HG03103 (cell line): ENCODE data around the gene RNF180.

ENCODE experiments used
- ATAC-seq: cut with Tn5 transposase; IDR thresholded peaks from one replicate; pipeline ENCODE4 v1.9.1; 2021; ENCODE audit warnings: low read depth; ENCODE audit not compliant: unreplicated experiment

Gene RNF180

GRCh38 chr5:64165500-64166200 lies at the start of gene RNF180:
Gene RNF180, plus strand, starts transcription at chr5:64165843. Its CDS starts 34,965 bp downstream, at chr5:64200808.
- ATAC-seq, result no peak

GRCh38 chr5:64125521-64125920 lies 40.1 kb upstream of the RNF180 start:
- ATAC-seq, result no peak

- no peak for ATAC-seq
These were observed 39.4 kb upstream of the RNF180 start for GRCh38 chr5:64126202-64126741.

GRCh38 chr5:64140018-64140417 lies 25.6 kb upstream of the RNF180 start:
- no peak for ATAC-seq

GRCh38 chr5:64144425-64145215 lies 21.0 kb upstream of the RNF180 start:
- no peak for ATAC-seq

GRCh38 chr5:64145216-64145895 lies 20.3 kb upstream of the RNF180 start:
- ATAC-seq, result no peak

GRCh38 chr5:64147379-64147778 lies 18.3 kb upstream of the RNF180 start:
- no peak for ATAC-seq

GRCh38 chr5:64147849-64148441 lies 17.7 kb upstream of the RNF180 start:
- no peak for ATAC-seq

GRCh38 chr5:64149268-64149667 lies 16.4 kb upstream of the RNF180 start:
- no peak for ATAC-seq

- ATAC-seq, result no peak
These were observed 15.7 kb upstream of the RNF180 start for GRCh38 chr5:64149857-64150521.

GRCh38 chr5:64156261-64156660 lies 9.4 kb upstream of the RNF180 start:
- no peak for ATAC-seq

GRCh38 chr5:64158827-64159226 lies 6.8 kb upstream of the RNF180 start:
- no peak for ATAC-seq

- ATAC-seq, result no peak
These were observed 5.4 kb upstream of the RNF180 start for GRCh38 chr5:64160201-64160600.

GRCh38 chr5:64161420-64161819 lies 4.2 kb upstream of the RNF180 start:
- peak; percentile 60 for ATAC-seq

GRCh38 chr5:64163135-64163534 lies 2.5 kb upstream of the RNF180 start:
- no peak for ATAC-seq

- no peak for ATAC-seq
These were observed 1.9 kb upstream of the RNF180 start for GRCh38 chr5:64163746-64164145.

GRCh38 chr5:64164166-64164565 lies 1.5 kb upstream of the RNF180 start:
- no peak for ATAC-seq

- ATAC-seq, result no peak
These were observed 513 bp upstream of the RNF180 start for GRCh38 chr5:64165160-64165499.

GRCh38 chr5:64166201-64166959 lies 737 bp downstream of the RNF180 start:
- no peak for ATAC-seq

- no peak for ATAC-seq
These were observed 10.7 kb downstream of the RNF180 start for GRCh38 chr5:64176301-64176700.
